ENCODE data around the gene AGBL1. TPM values are rescaled to one million over a fixed set of nuclear protein-coding genes. Genes with fewer than 3 reads are reported as not detected.

AGBL1 gene
- total RNA-seq, 1 donor from 2014 or later, result 1.2 TPM

DNA sequence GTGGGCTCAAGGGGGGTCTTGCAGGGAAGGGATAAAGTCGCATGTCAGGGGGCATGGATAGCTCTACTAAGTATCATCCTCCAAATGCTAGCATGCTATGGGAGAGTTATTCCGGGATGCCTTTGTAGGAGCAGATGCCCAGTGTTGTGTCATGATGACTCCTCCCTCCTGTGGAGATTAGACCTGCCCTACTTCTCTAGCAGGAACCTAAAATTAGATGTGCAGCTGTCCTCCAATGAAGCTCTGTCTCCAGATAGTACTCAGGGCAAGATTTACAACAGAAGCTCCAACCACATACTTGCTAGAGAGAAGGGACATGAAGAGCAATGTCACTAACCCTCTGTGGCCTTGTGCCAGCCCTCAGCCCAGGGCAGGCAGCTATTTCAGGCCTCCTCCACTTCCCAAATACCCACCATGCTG lies 82.5 kb downstream of the AGBL1 start:
- DNase-seq (ENCODE audit: low spot score in 2 of 2) (no peak), FAIRE-seq (no peak)

DNA sequence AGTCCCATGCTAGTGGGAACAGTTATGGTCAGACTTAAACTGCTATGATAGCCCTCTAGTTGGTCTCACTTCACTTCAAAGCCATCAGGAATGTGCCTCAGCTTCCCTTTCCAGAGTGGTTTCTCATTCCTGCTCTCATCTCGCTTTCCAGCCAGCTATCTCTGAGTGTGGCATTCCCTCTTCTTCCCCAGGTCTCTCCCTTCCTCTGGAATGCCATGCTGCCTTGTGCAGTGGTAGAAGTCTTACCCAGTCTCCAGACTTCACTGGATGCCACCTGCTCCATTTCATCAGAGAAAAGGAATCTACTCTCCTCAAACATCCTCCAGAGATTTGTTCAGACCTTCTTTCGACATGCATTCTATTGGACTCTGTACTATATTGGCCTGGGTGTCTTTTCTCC lies 83.0 kb downstream of the AGBL1 start:
- DNase-seq (ENCODE audit: low spot score in 2 of 2) (no peak), FAIRE-seq (no peak)

- FAIRE-seq (no peak), DNase-seq (ENCODE audit: low spot score in 2 of 2) (no peak)
Observed at GRCh38 chr15:86163816-86164215, 84.1 kb downstream of the AGBL1 start.

DNA sequence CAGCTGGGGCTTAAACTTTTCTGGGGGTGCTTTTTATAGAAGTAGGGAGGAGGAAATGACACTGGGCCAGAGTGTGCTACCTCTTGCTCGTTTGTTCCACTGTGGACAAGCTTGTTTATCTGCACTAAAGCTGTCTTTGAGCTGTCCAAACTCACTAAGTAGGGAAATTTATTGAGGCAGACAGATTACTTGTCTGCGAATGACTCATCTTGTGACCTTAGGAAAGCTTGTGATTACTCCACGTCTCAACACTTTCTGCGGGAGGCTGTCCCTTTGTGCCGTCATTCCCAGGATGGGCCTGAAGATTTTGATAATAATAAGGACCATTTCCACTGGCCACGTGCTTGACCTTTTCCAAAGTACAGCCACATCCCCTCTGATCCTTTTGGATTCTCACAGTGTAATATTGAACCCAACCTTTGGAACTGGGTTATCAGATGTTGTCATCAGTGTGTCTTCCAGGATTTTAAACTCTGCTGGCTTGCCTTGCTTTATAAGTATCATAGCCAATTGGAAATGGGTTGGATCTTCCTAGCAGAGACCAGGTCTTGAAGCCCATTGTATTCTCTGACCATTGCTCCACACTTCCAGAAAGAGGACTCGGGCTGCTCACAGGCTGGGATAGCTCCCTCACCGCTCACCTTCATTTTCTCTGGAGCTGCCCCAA lies 84.7 kb downstream of the AGBL1 start:
- FAIRE-seq, result no peak
- no peak for DNase-seq (ENCODE audit: low spot score in 2 of 2)

DNA sequence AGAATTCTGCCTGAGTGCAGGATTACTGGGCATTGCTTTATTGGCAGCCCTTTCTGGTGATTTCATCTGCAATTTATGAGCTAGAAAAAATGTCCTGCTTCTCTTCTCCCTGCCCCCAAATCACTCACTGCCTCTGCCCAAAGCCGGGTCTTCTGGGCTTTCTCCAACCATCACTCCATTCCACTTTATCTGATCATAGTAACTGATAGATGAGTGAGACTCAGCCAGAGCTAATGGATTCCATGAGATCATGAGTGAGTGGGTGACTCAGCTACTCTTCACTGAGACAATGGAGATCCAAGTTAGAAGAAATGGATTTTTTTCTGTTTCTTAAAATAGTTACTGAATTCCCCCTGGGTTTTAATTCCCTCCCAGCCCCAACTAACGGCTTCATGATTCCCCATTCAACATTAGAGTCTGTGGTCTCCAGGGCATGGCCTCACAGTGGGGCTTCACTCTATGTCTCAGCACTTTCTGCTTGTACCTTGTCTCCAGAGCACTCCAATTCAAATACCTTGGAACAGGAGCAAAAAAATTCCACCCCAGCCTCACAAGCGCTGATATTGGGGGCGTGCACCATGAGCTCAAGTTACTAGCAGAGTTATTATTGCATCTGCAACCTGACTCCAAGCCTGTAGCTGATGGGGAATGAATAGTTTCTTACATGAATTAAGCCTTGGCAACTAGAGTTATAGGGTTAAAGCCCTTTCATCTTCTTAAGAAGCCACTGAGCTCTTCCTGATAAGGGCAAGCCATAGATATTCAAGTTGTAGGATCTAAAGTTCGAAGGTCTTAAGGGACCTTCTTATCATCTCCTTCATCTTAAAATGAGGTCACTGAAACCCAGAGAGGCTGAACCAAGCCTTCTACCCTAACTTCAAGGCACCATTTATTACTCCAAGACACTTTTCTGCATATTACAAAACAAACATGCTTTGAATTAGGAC lies 85.9 kb downstream of the AGBL1 start:
- FAIRE-seq (no peak), DNase-seq (ENCODE audit: low spot score in 2 of 2) (no peak)

- DNase-seq (ENCODE audit: low spot score in 2 of 2) (no peak), FAIRE-seq (no peak)
Observed at GRCh38 chr15:86167841-86168240, 88.2 kb downstream of the AGBL1 start.

DNA sequence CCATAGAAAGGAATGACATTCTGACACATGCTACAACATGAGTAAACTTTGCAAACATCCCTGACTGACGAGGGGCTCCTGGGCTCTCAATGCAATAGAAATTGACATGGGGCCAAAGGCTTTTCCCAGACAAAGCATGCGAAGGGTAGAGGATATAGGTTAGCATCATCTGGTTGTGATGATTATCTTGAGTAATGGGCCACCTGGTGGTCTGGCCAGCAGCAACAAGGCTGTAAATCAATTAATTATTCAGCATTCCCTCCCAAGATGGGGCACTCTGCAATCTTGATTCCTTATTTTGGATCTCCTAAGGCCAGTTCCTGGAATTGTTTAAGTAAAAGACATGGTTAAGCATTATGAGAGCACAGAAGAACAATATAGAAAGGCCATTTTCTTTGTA lies 99.2 kb downstream of the AGBL1 start:
- DNase-seq (ENCODE audit: low spot score in 2 of 2) (no peak), FAIRE-seq (no peak)

DNA sequence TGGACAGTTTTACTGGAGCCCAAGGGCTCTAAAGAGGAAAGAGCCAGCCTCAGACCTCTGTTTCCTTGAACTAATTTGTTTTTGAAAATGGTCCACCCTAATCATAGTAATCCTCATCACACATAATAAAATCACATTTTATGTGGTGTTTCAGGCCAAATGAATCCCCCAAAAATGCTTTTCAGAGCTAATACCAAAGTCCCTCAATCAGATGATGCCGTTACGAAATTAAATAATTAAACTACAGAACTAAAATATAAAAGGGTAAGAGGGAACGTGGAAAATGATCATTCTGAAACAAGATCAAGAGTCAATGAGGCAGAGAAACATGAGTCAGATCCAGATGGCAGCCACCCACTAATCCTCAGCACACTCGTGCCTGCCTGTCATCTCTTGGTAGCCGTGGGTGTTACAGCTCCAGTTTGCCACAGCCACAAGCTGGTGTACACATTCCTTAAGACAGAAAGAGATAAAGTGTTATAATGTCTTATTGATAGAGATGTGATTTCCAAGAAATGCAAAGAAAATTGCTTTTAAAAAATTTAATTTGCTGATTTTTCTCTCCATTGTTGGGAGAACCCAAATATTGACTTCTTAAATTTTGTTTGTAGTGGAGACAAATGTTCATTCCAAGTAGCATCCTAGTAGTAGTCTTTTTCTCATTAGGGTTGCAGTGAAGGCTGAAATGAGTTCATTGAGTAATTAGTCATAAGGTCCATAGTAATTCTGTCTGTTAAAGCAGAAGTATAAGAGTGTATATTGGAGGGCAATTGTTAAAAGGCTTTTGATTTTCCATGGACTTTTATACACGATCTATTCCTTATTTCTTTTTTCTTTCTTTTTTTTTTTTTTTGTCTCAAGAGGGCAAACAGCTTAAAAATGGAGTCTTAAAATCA lies 104.2 kb downstream of the AGBL1 start:
- DNase-seq (ENCODE audit: low spot score in 2 of 2), result peak in 1 of 2 donors; percentile 25

GRCh38 chr15:86193716-86194380 lies 114.2 kb downstream of the AGBL1 start:
- FAIRE-seq (no peak), DNase-seq (ENCODE audit: low spot score in 2 of 2) (no peak)

More for the DNA sequence above, 104.2 kb downstream of the AGBL1 start:
- no peak for FAIRE-seq

DNA sequence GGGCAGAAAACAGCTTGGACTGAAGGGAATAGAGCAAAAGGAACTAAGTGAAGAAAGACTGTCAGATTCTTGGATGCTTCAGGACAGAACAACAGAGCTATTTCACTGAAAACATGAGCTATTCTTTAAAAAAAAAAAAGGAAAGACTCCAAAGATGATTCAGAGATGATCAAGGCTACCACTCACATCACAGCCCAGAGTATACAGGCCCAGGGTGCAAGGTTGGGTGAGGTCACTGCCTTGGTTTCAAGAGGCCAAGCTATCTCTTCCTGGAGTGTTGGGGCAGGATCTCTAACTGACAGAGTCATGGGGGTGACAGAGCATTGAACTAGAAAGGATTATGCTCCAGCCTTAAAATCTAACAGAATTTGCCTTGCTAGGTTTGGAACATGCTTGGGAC lies 118.1 kb downstream of the AGBL1 start:
- no peak for FAIRE-seq
- DNase-seq (ENCODE audit: low spot score in 2 of 2), result no peak

DNA sequence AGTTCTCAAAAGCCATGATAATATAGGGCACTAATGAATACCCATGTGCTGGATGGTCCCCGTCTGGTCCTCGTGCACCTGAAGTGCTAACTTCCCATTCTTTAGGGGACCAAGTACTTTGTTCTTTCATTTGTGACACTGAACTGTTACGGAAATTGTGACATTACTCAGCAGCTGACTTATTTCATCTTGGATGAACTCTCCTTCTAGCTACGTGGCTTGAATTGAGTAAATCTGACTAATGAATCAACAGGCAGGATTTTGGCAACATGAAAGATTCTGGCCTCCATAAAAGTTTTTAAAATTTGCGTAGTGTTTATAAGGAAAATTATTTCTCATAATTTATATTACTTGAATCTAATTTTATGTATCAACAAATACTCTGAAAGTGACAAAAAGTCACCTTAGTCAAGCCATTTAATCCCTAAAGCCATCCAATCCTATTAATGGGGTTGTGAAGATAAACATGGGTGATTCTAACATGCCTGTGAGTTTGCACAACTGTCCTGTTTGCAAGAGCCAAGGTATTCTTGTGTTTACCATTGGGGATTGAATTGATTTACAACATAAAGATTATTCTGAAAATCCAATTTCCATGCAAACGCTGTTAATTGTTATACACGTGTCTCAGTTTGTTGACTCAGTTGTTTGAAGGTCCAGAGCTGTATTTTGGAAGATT lies 119.9 kb downstream of the AGBL1 start:
- FAIRE-seq, result no peak
- no peak for DNase-seq (ENCODE audit: low spot score in 2 of 2)

- no peak for DNase-seq (ENCODE audit: low spot score in 2 of 2)
- no peak for FAIRE-seq
Observed at GRCh38 chr15:86201313-86202008, 121.8 kb downstream of the AGBL1 start.

DNA sequence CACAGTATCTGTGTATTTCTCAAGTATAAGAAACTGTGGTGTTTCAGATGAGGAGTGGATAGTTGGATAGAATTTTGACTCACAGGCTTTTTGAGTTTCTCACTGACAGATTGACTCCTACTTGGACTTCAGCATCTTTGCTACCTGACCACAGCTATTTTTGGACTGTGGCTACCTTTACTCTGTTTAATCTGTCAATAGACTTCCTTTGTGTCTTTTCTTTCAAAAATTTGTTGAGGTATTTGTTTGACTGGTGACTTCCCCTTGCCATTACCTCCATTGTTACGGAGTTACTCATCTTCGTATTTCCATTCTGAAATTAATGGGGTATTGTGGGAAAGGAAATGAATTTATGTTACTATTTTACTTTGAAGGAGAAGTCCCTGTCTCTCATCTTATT lies 123.8 kb downstream of the AGBL1 start:
- DNase-seq (ENCODE audit: low spot score in 2 of 2) (no peak), FAIRE-seq (no peak)

DNA sequence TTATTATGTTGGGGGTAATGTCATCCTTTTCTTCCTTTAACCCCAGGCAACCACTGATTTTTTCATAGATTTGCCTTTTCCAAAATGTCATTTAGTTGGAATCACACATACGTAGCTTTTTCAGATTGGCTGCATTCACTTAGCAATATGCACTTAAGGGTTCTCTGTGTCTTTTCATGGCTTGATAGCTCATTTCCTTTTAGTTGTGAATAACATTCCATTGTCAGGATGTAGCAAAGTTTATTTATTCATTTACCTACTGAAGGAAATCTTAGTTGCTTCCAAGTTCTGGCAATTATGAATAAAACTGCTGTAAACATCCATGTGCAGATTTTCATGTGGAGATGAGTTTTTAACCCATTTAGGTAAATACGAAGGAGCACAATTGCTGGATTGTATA lies 125.4 kb downstream of the AGBL1 start:
- no peak for FAIRE-seq
- no peak for DNase-seq (ENCODE audit: low spot score in 2 of 2)

- DNase-seq (ENCODE audit: low spot score in 2 of 2) (no peak), FAIRE-seq (no peak)
Observed at GRCh38 chr15:86213420-86213819, 133.7 kb downstream of the AGBL1 start.

DNA sequence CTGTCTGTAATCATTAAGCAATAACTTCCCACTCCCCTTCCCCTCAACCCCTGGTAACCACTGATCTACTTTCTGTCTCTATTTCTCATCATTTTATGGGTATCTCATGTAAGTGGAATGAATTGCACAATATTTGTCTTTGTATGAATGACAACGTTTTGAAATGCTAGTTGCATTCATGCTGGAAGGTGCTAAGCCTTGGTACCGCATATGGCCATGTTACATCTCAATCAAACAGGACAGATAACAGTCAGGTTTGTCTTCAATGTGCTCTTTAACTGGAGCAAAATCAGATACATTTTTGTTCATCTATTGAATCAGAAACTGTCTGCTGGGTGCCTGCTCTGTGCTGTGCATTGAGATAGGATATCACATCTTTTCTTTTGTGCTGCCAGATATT lies 134.2 kb downstream of the AGBL1 start:
- no peak for DNase-seq (ENCODE audit: low spot score in 2 of 2)
- FAIRE-seq, result no peak

DNA sequence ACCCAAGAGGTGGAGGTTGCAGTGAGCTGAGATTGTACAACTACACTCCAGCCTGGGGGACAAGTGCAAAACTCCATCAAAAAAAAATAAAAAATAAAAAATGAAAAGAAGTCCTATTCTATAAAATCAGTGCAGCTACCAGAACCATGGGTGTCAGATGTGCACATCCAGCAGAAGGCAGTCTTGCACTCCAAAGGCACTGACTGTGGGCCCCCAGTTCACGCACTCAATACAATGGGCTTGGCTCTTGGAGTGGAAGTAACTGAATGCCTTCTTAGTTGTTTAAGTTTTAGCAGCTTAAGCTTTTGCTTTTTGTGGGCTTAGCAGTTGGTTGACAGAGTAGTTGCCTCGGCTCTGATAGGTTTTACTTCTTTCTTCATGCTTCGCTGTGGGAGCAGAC lies 141.4 kb downstream of the AGBL1 start:
- no peak for DNase-seq (ENCODE audit: low spot score in 2 of 2)
- FAIRE-seq, result no peak

- FAIRE-seq, result no peak
- DNase-seq (ENCODE audit: low spot score in 2 of 2), result no peak
Observed at GRCh38 chr15:86229306-86229705, 149.6 kb downstream of the AGBL1 start.

DNA sequence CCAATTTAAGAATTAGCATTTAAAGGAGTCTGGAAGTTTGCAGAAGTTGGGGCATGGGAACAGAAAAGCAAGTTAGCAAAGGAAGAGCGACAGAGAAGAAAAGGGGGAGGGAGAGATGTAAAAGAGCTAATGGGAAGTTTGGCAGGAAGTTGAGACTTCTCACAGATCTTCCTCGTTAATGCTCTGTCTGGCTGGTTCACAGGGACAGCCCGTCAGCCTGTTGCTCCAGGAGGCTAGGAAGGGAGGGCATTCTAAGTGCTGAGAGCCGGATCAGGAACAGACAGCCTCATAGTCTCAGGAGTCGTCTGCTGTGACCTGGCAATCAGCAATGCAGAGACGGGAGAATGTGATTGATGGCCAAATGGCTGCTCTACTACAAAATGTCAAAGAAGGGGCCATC lies 150.3 kb downstream of the AGBL1 start:
- no peak for FAIRE-seq

More for the DNA sequence above, 150.3 kb downstream of the AGBL1 start:
- no peak for DNase-seq (ENCODE audit: low spot score in 2 of 2)

Data from frontal cortex (tissue), 4 donors.